GM12878 (cell line): Measurements from ENCODE around the gene TMEM88. TPM values are rescaled to one million over a fixed set of nuclear protein-coding genes. Genes with fewer than 3 reads are reported as not detected.

Experiments
- ASH2L ChIP-seq: fragments of 300-600, 200-600 bp; sonication (generic); IDR thresholded peaks from 2 replicates; pipeline ENCODE4 v1.6.1; 2017; ENCODE audit warnings: low read depth, mild to moderate bottlenecking, borderline replicate concordance
- ATF7 ChIP-seq: fragments of 450-650 bp; IDR thresholded peaks from 2 replicates; pipeline ENCODE4 v1.6.1; 2016; ENCODE audit warnings: low read depth, mild to moderate bottlenecking
- BHLHE40 ChIP-seq, 2 experiments: fragments of 450-650 bp in 1 of 2; IDR thresholded peaks; 2 replicates each; pipeline ENCODE4 v1.6.1; 2011 to 2017; ENCODE audit warnings: low read depth in 2 of 2, borderline replicate concordance in 1 of 2, improper control_type of control experiment in 1 of 2, low read length in 1 of 2, mild to moderate bottlenecking in 1 of 2
- BMI1 ChIP-seq: fragments of 450-650 bp; IDR thresholded peaks from 2 replicates; pipeline ENCODE4 v1.6.1; 2016; ENCODE audit warnings: mild to moderate bottlenecking, moderate library complexity, borderline replicate concordance
- CEBPB ChIP-seq, 2 experiments: fragments of 150-350 bp in 1 of 2; IDR thresholded peaks; 2 replicates each; pipeline ENCODE4 v1.6.1; 2012 to 2014; ENCODE audit warnings: low read depth in 2 of 2, low read length in 2 of 2, borderline replicate concordance in 1 of 2, inconsistent platforms in 1 of 2
- CTCF ChIP-seq, 3 experiments: IDR thresholded peaks in 2 of 3; conservative IDR thresholded peaks in 1 of 3; 2 replicates each; pipeline ENCODE4 v1.5.1; 2011; ENCODE audit warnings: low read depth in 3 of 3, low read length in 3 of 3, mild to moderate bottlenecking in 3 of 3, control low read depth in 2 of 3, moderate library complexity in 2 of 3, inconsistent platforms in 1 of 3, mixed read lengths in 1 of 3; ENCODE audit not compliant: control insufficient read depth in 2 of 3, insufficient read depth in 1 of 3; ENCODE audit errors: extremely low read depth in 1 of 3
- E2F4 ChIP-seq: IDR thresholded peaks from 2 replicates; pipeline ENCODE4 v1.6.1; 2012; ENCODE audit warnings: low read depth, low read length, improper control_type of control experiment
- HCFC1 ChIP-seq: fragments of 150-350 bp; IDR thresholded peaks from 2 replicates; pipeline ENCODE4 v1.6.1; 2014; ENCODE audit warnings: low read length
- HDGF ChIP-seq: fragments of 450-650 bp; IDR thresholded peaks from 2 replicates; pipeline ENCODE4 v1.6.1; 2016; ENCODE audit warnings: antibody characterized with exemption
- IKZF2 ChIP-seq, 2 experiments: fragments of 450-650 bp; IDR thresholded peaks; 2 replicates each; pipeline ENCODE4 v1.6.1; 2017; ENCODE audit warnings: mild to moderate bottlenecking in 2 of 2, moderate library complexity in 2 of 2
- IRF3 ChIP-seq: fragments of 450-650 bp; IDR thresholded peaks from 2 replicates; pipeline ENCODE4 v1.6.1; 2014; ENCODE audit warnings: mild to moderate bottlenecking
- IRF4 ChIP-seq: IDR thresholded peaks from 2 replicates; pipeline ENCODE4 v1.6.1; 2011; ENCODE audit warnings: low read depth, low read length
- NFIC ChIP-seq: IDR thresholded peaks from 2 replicates; pipeline ENCODE4 v1.6.1; 2012; ENCODE audit warnings: low read depth, mild to moderate bottlenecking, inconsistent platforms, low read length, moderate library complexity
- POLR2AphosphoS5 ChIP-seq: IDR thresholded peaks from 2 replicates; pipeline ENCODE4 v1.6.1; 2011; ENCODE audit warnings: mild to moderate bottlenecking, low read length, inconsistent platforms
- RFX5 ChIP-seq: IDR thresholded peaks from 2 replicates; pipeline ENCODE4 v1.6.1; 2011; ENCODE audit warnings: low read depth, low read length, improper control_type of control experiment
- SIN3A ChIP-seq: IDR thresholded peaks from 2 replicates; pipeline ENCODE4 v1.6.1; 2012; ENCODE audit warnings: low read depth, low read length, improper control_type of control experiment
- SMAD1 ChIP-seq: fragments of 450-650 bp; IDR thresholded peaks from 2 replicates; pipeline ENCODE4 v1.6.1; 2018; ENCODE audit warnings: mild to moderate bottlenecking, low read depth; ENCODE audit not compliant: partially characterized antibody
- SMC3 ChIP-seq: IDR thresholded peaks from 2 replicates; pipeline ENCODE4 v1.6.1; 2011; ENCODE audit warnings: low read length, improper control_type of control experiment, borderline replicate concordance
- WRNIP1 ChIP-seq: IDR thresholded peaks from 2 replicates; pipeline ENCODE4 v1.6.1; 2011; ENCODE audit warnings: low read depth, low read length, improper control_type of control experiment, borderline replicate concordance
- YBX1 ChIP-seq: fragments of 450-650 bp; IDR thresholded peaks from 2 replicates; pipeline ENCODE4 v1.6.1; 2016; ENCODE audit warnings: antibody characterized with exemption
- polyA plus RNA-seq, 11 experiments: library from polyadenylated mRNA; depleted of rRNA in 4 of 11; unstranded in 6 of 11; stranded (reverse) in 5 of 11; fragments of >200 nt; fragmentation: Nextera tagmentation in 4 of 11; fragmentation: Illumina TruSeq in 1 of 11; extraction: Ambion mirVana in 4 of 11; extraction: Trizol in 1 of 11; gene quantifications; 1 replicate in 1 of 11; 2 replicates in 10 of 11; pipeline versions ENCODE4 v1.2.1 to v1.2.3, GENCODE V29; 2011 to 2016; ENCODE audit warnings: inconsistent platforms in 2 of 11, missing spikeins in 2 of 11, low read depth in 1 of 11
- total RNA-seq, 4 experiments: library from RNA; depleted of rRNA in 3 of 4; stranded (reverse); fragments of >200 nt in 3 of 4; fragmentation: Illumina TruSeq in 1 of 4; extraction: Trizol in 1 of 4; gene quantifications; 2 replicates each; pipeline versions ENCODE4 v1.2.1 to v1.2.3, GENCODE V29; 2013 to 2021
- TF ChIP-seq, protein P1 (sequence below): fragments of 450-650 bp; IDR thresholded peaks from 2 replicates; pipeline ENCODE4 v1.6.1; 2017; ENCODE audit warnings: mild to moderate bottlenecking, moderate library complexity

The TMEM88 gene
- total and polyA plus RNA-seq, 10 of the 15 experiments (the other 5 are each of a cell fraction or from before 2014, with no cell fraction given): 0.21 to 2.2 (median 0.62) TPM; not detected in 5

- TF ChIP-seq, protein P1, sequence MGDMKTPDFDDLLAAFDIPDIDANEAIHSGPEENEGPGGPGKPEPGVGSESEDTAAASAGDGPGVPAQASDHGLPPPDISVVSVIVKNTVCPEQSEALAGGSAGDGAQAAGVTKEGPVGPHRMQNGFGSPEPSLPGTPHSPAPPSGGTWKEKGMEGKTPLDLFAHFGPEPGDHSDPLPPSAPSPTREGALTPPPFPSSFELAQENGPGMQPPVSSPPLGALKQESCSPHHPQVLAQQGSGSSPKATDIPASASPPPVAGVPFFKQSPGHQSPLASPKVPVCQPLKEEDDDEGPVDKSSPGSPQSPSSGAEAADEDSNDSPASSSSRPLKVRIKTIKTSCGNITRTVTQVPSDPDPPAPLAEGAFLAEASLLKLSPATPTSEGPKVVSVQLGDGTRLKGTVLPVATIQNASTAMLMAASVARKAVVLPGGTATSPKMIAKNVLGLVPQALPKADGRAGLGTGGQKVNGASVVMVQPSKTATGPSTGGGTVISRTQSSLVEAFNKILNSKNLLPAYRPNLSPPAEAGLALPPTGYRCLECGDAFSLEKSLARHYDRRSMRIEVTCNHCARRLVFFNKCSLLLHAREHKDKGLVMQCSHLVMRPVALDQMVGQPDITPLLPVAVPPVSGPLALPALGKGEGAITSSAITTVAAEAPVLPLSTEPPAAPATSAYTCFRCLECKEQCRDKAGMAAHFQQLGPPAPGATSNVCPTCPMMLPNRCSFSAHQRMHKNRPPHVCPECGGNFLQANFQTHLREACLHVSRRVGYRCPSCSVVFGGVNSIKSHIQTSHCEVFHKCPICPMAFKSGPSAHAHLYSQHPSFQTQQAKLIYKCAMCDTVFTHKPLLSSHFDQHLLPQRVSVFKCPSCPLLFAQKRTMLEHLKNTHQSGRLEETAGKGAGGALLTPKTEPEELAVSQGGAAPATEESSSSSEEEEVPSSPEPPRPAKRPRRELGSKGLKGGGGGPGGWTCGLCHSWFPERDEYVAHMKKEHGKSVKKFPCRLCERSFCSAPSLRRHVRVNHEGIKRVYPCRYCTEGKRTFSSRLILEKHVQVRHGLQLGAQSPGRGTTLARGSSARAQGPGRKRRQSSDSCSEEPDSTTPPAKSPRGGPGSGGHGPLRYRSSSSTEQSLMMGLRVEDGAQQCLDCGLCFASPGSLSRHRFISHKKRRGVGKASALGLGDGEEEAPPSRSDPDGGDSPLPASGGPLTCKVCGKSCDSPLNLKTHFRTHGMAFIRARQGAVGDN: peak; percentile 60
- peak; percentile 88 for TF ChIP-seq POLR2AphosphoS5
- 0 out of 2 replicates have a peak, but pooled peaks have one; percentile 13 for TF ChIP-seq SMC3
- no peak for TF ChIP-seq CEBPB (IDR thresholded peaks at IDR 0.05; ENCODE audit: borderline replicate concordance in 1 of 2, low read depth in 2 of 2, low read length in 2 of 2)
- TF ChIP-seq ATF7: 0 out of 2 replicates have a peak, but pooled peaks have one; percentile 10
- peak; percentile 94 for TF ChIP-seq BMI1
- no peak for TF ChIP-seq WRNIP1
- no peak for TF ChIP-seq IKZF2 (IDR thresholded peaks at IDR 0.05)
- TF ChIP-seq HDGF: peak; percentile 63
- TF ChIP-seq BHLHE40 (IDR thresholded peaks at IDR 0.05; ENCODE audit: borderline replicate concordance in 1 of 2, low read depth in 2 of 2, low read length in 1 of 2): peak; percentile 16 to 71; a peak in 2 of 4 replicates
- TF ChIP-seq SIN3A: no peak; the same call in 1 of the 2 replicates
- peak; percentile 94 for TF ChIP-seq HCFC1
- no peak for TF ChIP-seq ASH2L
- TF ChIP-seq IRF3: no peak
- TF ChIP-seq NFIC: 0 out of 2 replicates have a peak, but pooled peaks have one; percentile 40
- TF ChIP-seq IRF4: no peak
- TF ChIP-seq YBX1: no peak
- TF ChIP-seq CTCF (IDR thresholded peaks at IDR 0.05 in 2 of 3, conservative IDR thresholded peaks at IDR 0.05 in 1 of 3; ENCODE audit: control insufficient read depth in 2 of 3, extremely low read depth in 1 of 3, insufficient read depth in 1 of 3, low read depth in 3 of 3, low read length in 3 of 3): peak in 2 of 3 experiments; percentile 48 to 69; a peak in 5 of 6 replicates
- no peak for TF ChIP-seq SMAD1
- TF ChIP-seq RFX5: peak; percentile 9; the same call in 1 of the 2 replicates
- TF ChIP-seq E2F4: peak; percentile 72; the same call in 1 of the 2 replicates
Observed at GRCh38 chr17:7856811-7857712, 2.2 kb downstream of the TMEM88 start, which contains the start of gene NAA38 (continued).
